Measurements from ENCODE around the gene TEX35.
"Not testable (repeated sequence)": the region's sequence is repeated elsewhere in the genome, so short reads cannot be mapped to it uniquely, and the experiment has no call there.

The TEX35 gene

GRCh38 chr1:178494569-178494971 is 18.3 kb upstream of the TEX35 start:
- DNase-seq (ENCODE audit: low spot score) (no peak), FAIRE-seq (no peak)

- no peak for FAIRE-seq
These were observed 17.8 kb upstream of the TEX35 start for GRCh38 chr1:178495158-178495557.

GRCh38 chr1:178495741-178496409 is 17.0 kb upstream of the TEX35 start:
- FAIRE-seq, result no peak
- no peak for DNase-seq (ENCODE audit: low spot score)

More at GRCh38 chr1:178495158-178495557, 17.8 kb upstream of the TEX35 start:
- no peak for DNase-seq (ENCODE audit: low spot score)

GRCh38 chr1:178496410-178497135 is 16.3 kb upstream of the TEX35 start, which contains the start of gene CLEC20A:
TSS of gene CLEC20A (minus strand) at chr1:178496964. CDS start at chr1:178496939, 25 bp downstream.
- FAIRE-seq (no peak), DNase-seq (ENCODE audit: low spot score) (no peak)

GRCh38 chr1:178497903-178498478 is 14.9 kb upstream of the TEX35 start:
- no peak for FAIRE-seq
- DNase-seq (ENCODE audit: low spot score), result no peak

GRCh38 chr1:178498896-178499675 is 13.8 kb upstream of the TEX35 start:
- DNase-seq (ENCODE audit: low spot score) (no peak), FAIRE-seq (no peak)

- DNase-seq (ENCODE audit: low spot score) (no peak), FAIRE-seq (no peak)
These were observed 12.7 kb upstream of the TEX35 start for GRCh38 chr1:178500091-178500770.

GRCh38 chr1:178500936-178501554 is 11.9 kb upstream of the TEX35 start:
- FAIRE-seq, result no peak

GRCh38 chr1:178501705-178502329 is 11.1 kb upstream of the TEX35 start:
- no peak for FAIRE-seq
- DNase-seq (ENCODE audit: low spot score), result peak; percentile 39

More at GRCh38 chr1:178500936-178501554, 11.9 kb upstream of the TEX35 start:
- DNase-seq (ENCODE audit: low spot score), result no peak

GRCh38 chr1:178502330-178502714 is 10.6 kb upstream of the TEX35 start:
- no peak for FAIRE-seq
- DNase-seq (ENCODE audit: low spot score), result no peak

GRCh38 chr1:178502856-178503255 is 10.1 kb upstream of the TEX35 start:
- no peak for FAIRE-seq
- DNase-seq (ENCODE audit: low spot score), result no peak

- DNase-seq (ENCODE audit: low spot score); FAIRE-seq: not testable (repeated sequence)
These were observed 9.6 kb upstream of the TEX35 start for GRCh38 chr1:178503316-178503715.

- DNase-seq (ENCODE audit: low spot score), result no peak
- FAIRE-seq, result no peak
These were observed 9.1 kb upstream of the TEX35 start for GRCh38 chr1:178503849-178504248.

- FAIRE-seq (no peak), DNase-seq (ENCODE audit: low spot score) (no peak)
These were observed 8.6 kb upstream of the TEX35 start for GRCh38 chr1:178504286-178504685.

- no peak for FAIRE-seq
These were observed 6.7 kb upstream of the TEX35 start for GRCh38 chr1:178506177-178506576.

GRCh38 chr1:178506669-178507068 is 6.2 kb upstream of the TEX35 start:
- no peak for FAIRE-seq
- no peak for DNase-seq (ENCODE audit: low spot score)

More at GRCh38 chr1:178506177-178506576, 6.7 kb upstream of the TEX35 start:
- DNase-seq (ENCODE audit: low spot score), result no peak

GRCh38 chr1:178509414-178510007 is 3.4 kb upstream of the TEX35 start:
- DNase-seq (ENCODE audit: low spot score) (no peak), FAIRE-seq (no peak)

- DNase-seq (ENCODE audit: low spot score) (no peak), FAIRE-seq (no peak)
These were observed 2.8 kb upstream of the TEX35 start for GRCh38 chr1:178510155-178510554.

GRCh38 chr1:178513278-178513983 is 522 bp downstream of the TEX35 start:
- DNase-seq (ENCODE audit: low spot score), result no peak

More at GRCh38 chr1:178513278-178513983, 522 bp downstream of the TEX35 start:
- FAIRE-seq, result no peak

Data from RCC 7860 (cell line).